NT2/D1 (cell line): Measurements from ENCODE around the gene PRTG.
A peak's percentile ranks its signal among the peaks of the same experiment; 100 is the strongest.
"Not testable (repeated sequence)": the region's sequence is repeated elsewhere in the genome, so short reads cannot be mapped to it uniquely, and the experiment has no call there.

Experiments
- DNase-seq: peaks from one replicate; pipeline ENCODE4 v3.0.0-alpha.2; 2011; ENCODE audit warnings: low read depth, low spot score
- H3K27me3 ChIP-seq: 2 replicates; pipeline ENCODE4 v1.6.0; 2011; ENCODE audit warnings: mild to moderate bottlenecking; ENCODE audit not compliant: insufficient read length, insufficient read depth
- H3K36me3 ChIP-seq: 2 replicates; pipeline ENCODE4 v1.6.1; 2011; ENCODE audit warnings: mild to moderate bottlenecking, low read length, mixed read lengths; ENCODE audit not compliant: insufficient read depth, insufficient read length
- H3K4me1 ChIP-seq: 2 replicates; pipeline ENCODE4 v1.5.1; 2011; ENCODE audit not compliant: insufficient read depth, insufficient read length
- H3K4me3 ChIP-seq: 2 replicates; pipeline ENCODE4 v1.5.1; 2011; ENCODE audit warnings: low read depth; ENCODE audit not compliant: insufficient read length
- H3K9ac ChIP-seq: 2 replicates; pipeline ENCODE4 v1.6.0; 2011; ENCODE audit warnings: low read depth; ENCODE audit not compliant: insufficient read length
- H3K9me3 ChIP-seq: 2 replicates; pipeline ENCODE4 v1.5.1; 2011; ENCODE audit warnings: mild to moderate bottlenecking, low read length; ENCODE audit not compliant: insufficient read depth
- SUZ12 ChIP-seq: IDR thresholded peaks from 2 replicates; pipeline ENCODE4 v1.6.1; 2011; ENCODE audit not compliant: insufficient read length, insufficient read depth; ENCODE audit errors: extremely low read depth
- YY1 ChIP-seq: IDR thresholded peaks from 2 replicates; pipeline ENCODE4 v1.6.1; 2011; ENCODE audit not compliant: insufficient read length, insufficient read depth
- ZNF274 ChIP-seq: IDR thresholded peaks from 2 replicates; pipeline ENCODE4 v1.6.1; 2011; ENCODE audit warnings: mild to moderate bottlenecking, low read depth, low read length

Gene PRTG

DNA sequence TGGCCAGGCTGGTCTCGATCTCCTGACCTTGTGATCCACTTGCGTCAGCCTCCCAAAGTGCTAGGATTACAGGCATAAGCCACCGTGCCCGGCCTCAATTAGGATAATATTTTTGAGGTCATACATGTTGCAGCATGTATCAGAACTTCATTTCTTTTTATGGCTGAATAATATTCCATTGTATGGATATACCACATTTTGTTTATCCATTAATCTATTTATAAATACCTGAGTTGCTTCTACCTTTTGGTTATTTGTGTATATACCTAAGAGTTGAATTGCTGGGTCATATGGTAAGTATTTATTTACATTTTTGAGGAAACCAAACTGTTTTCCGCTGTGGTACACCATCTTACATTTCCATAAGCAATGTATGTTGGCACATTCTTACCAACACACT lies 136.7 kb downstream of the PRTG start:
- Histone ChIP-seq H3K4me1 (no peaks in the 10 kb centered on the region), H3K27me3 (no peaks in the 10 kb centered on the region), H3K36me3 (no peaks in the 10 kb centered on the region), H3K4me3 (no peak overlapping the region), H3K9ac (no peak overlapping the region), H3K9me3 (peaks cover 5% of the 10 kb centered on the region; the same call in 1 of the 2 replicates)
- DNase-seq: no peak
- TF ChIP-seq SUZ12 (no peak), ZNF274 (no peak), YY1 (no peak)

DNA sequence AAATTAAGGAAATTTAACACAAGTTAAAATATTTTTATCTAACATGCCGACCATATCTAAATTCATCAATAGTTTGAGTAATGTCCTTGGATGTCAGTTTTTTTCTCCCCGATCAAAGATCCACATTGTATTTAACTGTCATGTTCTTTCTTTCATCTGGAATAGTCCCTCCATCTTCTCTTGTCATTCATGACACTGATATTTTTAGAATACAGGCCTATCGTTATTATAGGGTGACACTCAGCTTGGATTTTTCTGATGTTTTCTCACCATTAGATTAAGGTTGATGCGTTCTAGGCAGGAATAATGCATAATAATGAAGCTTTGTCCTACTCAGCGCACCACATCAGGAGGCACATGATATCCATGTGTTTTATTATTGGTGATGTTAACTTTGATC lies 141.6 kb downstream of the PRTG start:
- no peaks in the 10 kb centered on the region for H3K4me1 ChIP-seq
- no peaks in the 10 kb centered on the region for H3K36me3 ChIP-seq
- TF ChIP-seq YY1 (no peak), ZNF274 (no peak), SUZ12 (no peak)
- no peaks in the 10 kb centered on the region for H3K27me3 ChIP-seq
- H3K9me3 ChIP-seq: peaks cover 3% of the 10 kb centered on the region; the same call in 1 of the 2 replicates
- H3K9ac ChIP-seq: no peak overlapping the region
- no peak overlapping the region for H3K4me3 ChIP-seq
- DNase-seq: no peak

DNA sequence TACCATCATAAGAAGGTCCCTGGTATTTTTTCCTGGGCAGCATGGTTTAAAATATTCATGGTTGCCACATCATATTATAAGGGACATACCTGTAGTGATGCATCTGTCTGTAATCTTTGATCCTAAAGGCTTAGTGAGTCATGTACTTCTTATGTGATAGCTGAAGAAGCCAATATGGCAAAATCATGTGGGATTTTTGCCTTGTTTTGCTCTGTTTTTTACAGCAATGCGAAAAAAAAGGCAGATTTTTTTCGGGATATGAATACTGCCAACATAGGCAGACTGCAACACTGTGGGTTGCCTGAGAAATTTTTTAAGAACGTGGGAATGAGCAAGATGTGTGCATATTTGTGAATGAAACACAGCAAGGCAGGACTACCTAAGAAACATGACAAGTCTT lies 143.5 kb downstream of the PRTG start:
- no peak for DNase-seq
- Histone ChIP-seq H3K9ac (no peak overlapping the region), H3K9me3 (no peaks in the 10 kb centered on the region), H3K4me1 (no peaks in the 10 kb centered on the region), H3K36me3 (no peaks in the 10 kb centered on the region), H3K27me3 (no peaks in the 10 kb centered on the region), H3K4me3 (no peak overlapping the region)
- TF ChIP-seq YY1: no peak
- no peak for TF ChIP-seq ZNF274
- no peak for TF ChIP-seq SUZ12

- H3K27me3 ChIP-seq: peaks cover 11% of the 10 kb centered on the region
- not testable (repeated sequence) for H3K9me3 ChIP-seq, DNase-seq, H3K4me1 ChIP-seq, H3K4me3 ChIP-seq, H3K9ac ChIP-seq, H3K36me3 ChIP-seq
These were observed 149.9 kb downstream of the PRTG start for GRCh38 chr15:55593019-55593418.

GRCh38 chr15:55590788-55591187 lies 152.2 kb downstream of the PRTG start:
- no peak for TF ChIP-seq SUZ12
- no peak for TF ChIP-seq ZNF274
- no peak for TF ChIP-seq YY1

GRCh38 chr15:55589287-55589686 lies 153.7 kb downstream of the PRTG start:
- no peak overlapping the region for H3K4me3 ChIP-seq
- peaks cover 31% of the 10 kb centered on the region for H3K27me3 ChIP-seq
- TF ChIP-seq YY1: no peak
- no peak for TF ChIP-seq SUZ12
- no peak for TF ChIP-seq ZNF274
- no peak overlapping the region for H3K9ac ChIP-seq
- no peaks in the 10 kb centered on the region for H3K9me3 ChIP-seq
- no peak for DNase-seq
- no peaks in the 10 kb centered on the region for H3K4me1 ChIP-seq
- no peaks in the 10 kb centered on the region for H3K36me3 ChIP-seq

More at GRCh38 chr15:55590788-55591187, 152.2 kb downstream of the PRTG start:
- Histone ChIP-seq H3K36me3 (no peaks in the 10 kb centered on the region), H3K9me3 (no peaks in the 10 kb centered on the region), H3K4me3 (no peak overlapping the region), H3K4me1 (no peaks in the 10 kb centered on the region), H3K9ac (no peak overlapping the region), H3K27me3 (peaks cover 31% of the 10 kb centered on the region)
- no peak for DNase-seq

GRCh38 chr15:55588815-55589115 lies 154.2 kb downstream of the PRTG start:
- TF ChIP-seq ZNF274 (no peak), YY1 (no peak), SUZ12 (no peak)
- Histone ChIP-seq H3K9me3 (no peaks in the 10 kb centered on the region), H3K9ac (peak overlapping the region; percentile 82), H3K36me3 (no peaks in the 10 kb centered on the region), H3K4me1 (no peaks in the 10 kb centered on the region), H3K4me3 (peak overlapping the region; percentile 62), H3K27me3 (peaks cover 31% of the 10 kb centered on the region)
- DNase-seq: no peak

- Histone ChIP-seq H3K9ac (peak within 1 kb of the TSS; percentile 82), H3K9me3 (no peaks in the 10 kb centered on the region), H3K36me3 (no peaks in the 10 kb centered on the region), H3K27me3 (peaks cover 31% of the 10 kb centered on the region), H3K4me3 (peak within 1 kb of the TSS; percentile 62), H3K4me1 (no peaks in the 10 kb centered on the region)
- DNase-seq: peak; percentile 40
- TF ChIP-seq ZNF274: no peak
- TF ChIP-seq YY1: no peak
- no peak for TF ChIP-seq SUZ12
These were observed 154.7 kb downstream of the PRTG start, which contains the start of gene PYGO1 for GRCh38 chr15:55588070-55588814. Gene PYGO1 (minus strand): TSS chr15:55588345. CDS start chr15:55587883, 462 bp downstream.
